Measurements from ENCODE around the gene PRPSAP1. TPM values are rescaled to one million over a fixed set of nuclear protein-coding genes. Genes with fewer than 3 reads are reported as not detected.

The PRPSAP1 gene
- 60.2 TPM for total RNA-seq
- long read RNA-seq, transcript PRPSAP1-206 (10 exons, 3,660 nt): major isoform, 101 of 133 reads
- long read RNA-seq, partial matches to known transcripts: 9 of 133 reads
- long read RNA-seq, other reads (novel, unspliced or antisense): 23 of 133 reads

- intact Hi-C loops (cut with DNase I): no loop called here
Observed at GRCh38 chr17:76353599-76354316, at the start of gene PRPSAP1. PRPSAP1 (minus strand) TSS chr17:76353916; CDS start chr17:76353703, 213 bp downstream.

GRCh38 chr17:76402711-76403110 lies 49.0 kb upstream of the PRPSAP1 start:
- Histone ChIP-seq H3K36me3 (peaks cover 70% of the 10 kb centered on the region), H3K4me3 (no peak overlapping the region), H3K27me3 (no peaks in the 10 kb centered on the region), H3K9me3 (no peaks in the 10 kb centered on the region), H3K27ac (no peak overlapping the region), H3K4me1 (peaks cover 6% of the 10 kb centered on the region)
- no peak for TF ChIP-seq CTCF (IDR thresholded peaks at IDR 0.05)
- ATAC-seq (no peak), DNase-seq (no peak)
- intact Hi-C loops (cut with DNase I): loop anchor here (10.0 kb wide), 1 partner anchor 52 kb away; the partner anchor contains the start of gene UBE2O

More at GRCh38 chr17:76353599-76354316, at the start of gene PRPSAP1:
- ATAC-seq (peak; percentile 99), DNase-seq (peak; percentile 94)
- H3K4me3 ChIP-seq: peak within 1 kb of the TSS; percentile 92
- H3K9me3 ChIP-seq: no peaks in the 10 kb centered on the region
- H3K36me3 ChIP-seq: no peaks in the 10 kb centered on the region
- peaks cover 13% of the 10 kb centered on the region for H3K4me1 ChIP-seq
- peak; percentile 67 for TF ChIP-seq CTCF (IDR thresholded peaks at IDR 0.05)
- H3K27me3 ChIP-seq: no peaks in the 10 kb centered on the region
- H3K27ac ChIP-seq: peak within 1 kb of the TSS; percentile 89

GRCh38 chr17:76399175-76400172 lies 45.8 kb upstream of the PRPSAP1 start:
- intact Hi-C loops (cut with DNase I): loop anchor here (5.0 to 10.0 kb wide), 2 partner anchors 55 to 97 kb away; partner anchors contain the start of gene UBE2O
- TF ChIP-seq CTCF (IDR thresholded peaks at IDR 0.05): no peak

GRCh38 chr17:76398523-76399174 lies 44.9 kb upstream of the PRPSAP1 start:
- peaks cover 85% of the 10 kb centered on the region for H3K36me3 ChIP-seq
- H3K4me3 ChIP-seq: no peak overlapping the region
- no peak overlapping the region for H3K27ac ChIP-seq
- TF ChIP-seq CTCF (IDR thresholded peaks at IDR 0.05): no peak
- H3K4me1 ChIP-seq: no peaks in the 10 kb centered on the region
- intact Hi-C loops (cut with DNase I): loop anchor here (5.0 kb wide), 1 partner anchor 96 kb away; no protein-coding TSS in a partner anchor
- ATAC-seq: peak; percentile 2
- H3K9me3 ChIP-seq: no peaks in the 10 kb centered on the region
- H3K27me3 ChIP-seq: no peaks in the 10 kb centered on the region
- DNase-seq: no peak

More at GRCh38 chr17:76399175-76400172, 45.8 kb upstream of the PRPSAP1 start:
- Histone ChIP-seq H3K9me3 (no peaks in the 10 kb centered on the region), H3K36me3 (peaks cover 84% of the 10 kb centered on the region), H3K27me3 (no peaks in the 10 kb centered on the region), H3K4me3 (no peak overlapping the region), H3K27ac (no peak overlapping the region), H3K4me1 (no peaks in the 10 kb centered on the region)
- ATAC-seq: no peak
- no peak for DNase-seq
